Endothelial cell of umbilical vein (primary cell): Measurements from ENCODE around the gene GATD1.

ENCODE experiments used
- EZH2 ChIP-seq: IDR thresholded peaks from 2 replicates; pipeline ENCODE4 v1.6.1; 2012; ENCODE audit warnings: borderline replicate concordance, low read depth, mild to moderate bottlenecking, moderate library complexity, low read length, inconsistent platforms; ENCODE audit not compliant: severe bottlenecking
- FOS ChIP-seq: IDR thresholded peaks from 2 replicates; pipeline ENCODE4 v1.6.1; 2011; ENCODE audit warnings: mild to moderate bottlenecking, low read length, moderate library complexity, borderline replicate concordance; ENCODE audit not compliant: insufficient read depth
- JUN ChIP-seq: IDR thresholded peaks from 2 replicates; pipeline ENCODE4 v1.6.1; 2011; ENCODE audit warnings: borderline replicate concordance, low read depth; ENCODE audit not compliant: insufficient read length, insufficient read depth
- MAX ChIP-seq: IDR thresholded peaks from 2 replicates; pipeline ENCODE4 v1.6.1; 2011; ENCODE audit not compliant: insufficient read depth, insufficient read length
- MYC ChIP-seq: IDR thresholded peaks from one replicate; pipeline ENCODE4 v1.6.1; 2011; ENCODE audit warnings: mild to moderate bottlenecking, low read depth, low read length
- POLR2A ChIP-seq: IDR thresholded peaks from 2 replicates; pipeline ENCODE4 v1.6.1; 2012; ENCODE audit warnings: low read depth, mild to moderate bottlenecking, control low read depth, low read length
- POLR2AphosphoS5 ChIP-seq: IDR thresholded peaks from 2 replicates; pipeline ENCODE4 v1.6.1; 2012; ENCODE audit warnings: low read depth, mild to moderate bottlenecking, control low read depth, low read length, moderate library complexity; ENCODE audit not compliant: insufficient read depth
- TF ChIP-seq, protein P1 (sequence below), 2 donors: IDR thresholded peaks; 1 replicate in 1 of 2; 2 replicates in 1 of 2; pipeline ENCODE4 v1.5.1; 2011; ENCODE audit warnings: low read length in 2 of 2, mild to moderate bottlenecking in 2 of 2, moderate library complexity in 2 of 2, control low read depth in 1 of 2, inconsistent platforms in 1 of 2, low read depth in 1 of 2; ENCODE audit not compliant: insufficient read depth in 1 of 2; ENCODE audit errors: extremely low read depth in 1 of 2

- TF ChIP-seq, protein P1, sequence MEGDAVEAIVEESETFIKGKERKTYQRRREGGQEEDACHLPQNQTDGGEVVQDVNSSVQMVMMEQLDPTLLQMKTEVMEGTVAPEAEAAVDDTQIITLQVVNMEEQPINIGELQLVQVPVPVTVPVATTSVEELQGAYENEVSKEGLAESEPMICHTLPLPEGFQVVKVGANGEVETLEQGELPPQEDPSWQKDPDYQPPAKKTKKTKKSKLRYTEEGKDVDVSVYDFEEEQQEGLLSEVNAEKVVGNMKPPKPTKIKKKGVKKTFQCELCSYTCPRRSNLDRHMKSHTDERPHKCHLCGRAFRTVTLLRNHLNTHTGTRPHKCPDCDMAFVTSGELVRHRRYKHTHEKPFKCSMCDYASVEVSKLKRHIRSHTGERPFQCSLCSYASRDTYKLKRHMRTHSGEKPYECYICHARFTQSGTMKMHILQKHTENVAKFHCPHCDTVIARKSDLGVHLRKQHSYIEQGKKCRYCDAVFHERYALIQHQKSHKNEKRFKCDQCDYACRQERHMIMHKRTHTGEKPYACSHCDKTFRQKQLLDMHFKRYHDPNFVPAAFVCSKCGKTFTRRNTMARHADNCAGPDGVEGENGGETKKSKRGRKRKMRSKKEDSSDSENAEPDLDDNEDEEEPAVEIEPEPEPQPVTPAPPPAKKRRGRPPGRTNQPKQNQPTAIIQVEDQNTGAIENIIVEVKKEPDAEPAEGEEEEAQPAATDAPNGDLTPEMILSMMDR (IDR thresholded peaks at IDR 0.05; ENCODE audit: extremely low read depth in 1 of 2, insufficient read depth in 1 of 2, low read depth in 1 of 2, low read length in 2 of 2), result no peak
- TF ChIP-seq POLR2A, result no peak
- TF ChIP-seq POLR2AphosphoS5, result no peak
- TF ChIP-seq EZH2, result no peak
- TF ChIP-seq JUN, result no peak
- TF ChIP-seq MYC, result no peak
- TF ChIP-seq MAX, result no peak
- TF ChIP-seq FOS, result no peak
These were observed 563 bp downstream of the GATD1 start for GRCh38 chr11:776561-777287.
